Muscle of arm (tissue), 12 donors: ENCODE measurements around the gene MZB1. TPM values are rescaled to one million over a fixed set of nuclear protein-coding genes. Genes with fewer than 3 reads are reported as not detected.
A peak's percentile ranks its signal among the peaks of the same experiment; 100 is the strongest.
"Not testable (repeated sequence)": the region's sequence is repeated elsewhere in the genome, so short reads cannot be mapped to it uniquely, and the experiment has no call there.

Experiments used
- DNase-seq: peaks from one replicate; pipeline ENCODE4 v3.0.0-alpha.2; 2013
- polyA plus RNA-seq, 12 donors: library from polyadenylated mRNA; unstranded; fragments of 120-200 nt; gene quantifications; one replicate each; pipeline ENCODE4 v1.2.1, GENCODE V29; 2013; ENCODE audit not compliant: insufficient read length in 12 of 12

MZB1 gene
- polyA plus RNA-seq, 12 donors: 0.10 to 3.0 (median 0.39) TPM; not detected in 2

- DNase-seq: no peak
These were observed 21.5 kb upstream of the MZB1 start for GRCh38 chr5:139410993-139411828.

DNA sequence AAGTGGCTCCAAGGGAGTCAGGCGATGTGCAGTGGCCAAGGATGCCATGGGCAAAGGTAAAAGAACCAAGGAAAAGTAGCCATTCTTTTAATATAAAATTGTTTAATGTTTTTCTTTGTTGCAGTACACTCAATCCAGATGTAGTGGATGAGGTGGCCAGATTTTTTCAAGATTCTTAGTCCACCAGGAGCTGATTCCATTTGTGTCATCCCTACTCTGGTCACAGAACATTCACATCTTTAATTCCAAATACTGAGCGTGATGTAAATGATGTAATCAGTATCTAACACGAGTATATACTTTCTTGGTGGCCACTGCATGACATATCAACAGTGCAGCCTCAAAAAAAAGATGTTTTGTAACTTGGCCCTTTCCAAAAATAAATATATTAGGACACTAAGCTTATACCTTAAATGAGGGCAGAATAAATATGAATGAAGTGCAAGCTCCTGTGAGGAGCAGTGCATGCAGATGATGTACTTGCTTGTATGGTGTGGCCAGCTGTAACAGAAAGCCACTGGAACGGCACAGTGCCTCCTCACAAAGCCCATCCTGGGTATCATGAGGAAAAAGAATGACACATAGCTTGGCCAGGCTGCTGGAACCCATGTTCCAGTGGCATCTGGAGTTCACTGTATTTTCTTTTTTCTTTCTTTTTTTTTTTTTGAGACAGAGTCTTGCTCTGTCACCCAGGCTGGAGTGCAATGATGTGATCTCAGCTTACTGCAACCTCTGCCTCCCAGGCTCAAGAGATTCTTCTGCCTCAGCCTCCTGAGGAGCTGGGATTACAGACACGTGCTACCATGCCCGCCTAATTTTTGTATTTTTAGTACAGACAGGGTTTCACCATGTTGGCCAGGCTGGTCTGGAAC, 20.6 kb upstream of the MZB1 start:
- DNase-seq: no peak

DNA sequence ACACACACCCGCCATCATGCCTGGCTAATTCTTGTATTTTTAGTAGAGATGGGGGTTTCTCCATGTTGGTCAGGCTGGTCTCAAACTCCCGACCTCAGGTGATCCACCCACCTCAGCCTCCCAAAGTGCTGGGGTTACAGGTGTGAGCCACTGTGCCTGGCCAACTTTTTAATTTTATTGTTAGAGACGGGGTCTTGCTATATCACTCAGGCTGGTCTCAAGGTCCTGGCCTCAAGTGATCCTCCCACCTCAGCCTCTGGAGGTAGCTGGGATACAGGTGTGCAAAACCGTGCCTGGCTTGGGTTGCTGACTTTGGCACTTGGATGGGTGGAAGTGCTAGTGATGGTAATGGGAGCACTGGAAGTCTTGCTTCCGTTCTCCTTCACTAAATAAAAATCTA, 19.4 kb upstream of the MZB1 start:
- not testable (repeated sequence) for DNase-seq

GRCh38 chr5:139408191-139408590, 18.5 kb upstream of the MZB1 start:
- DNase-seq: no peak

- no peak for DNase-seq
These were observed 17.8 kb upstream of the MZB1 start for GRCh38 chr5:139407517-139407916.

- no peak for DNase-seq
These were observed 17.2 kb upstream of the MZB1 start for GRCh38 chr5:139406963-139407362.

- DNase-seq: no peak
These were observed 14.7 kb upstream of the MZB1 start for GRCh38 chr5:139404484-139404840.

- peak; percentile 98 for DNase-seq
These were observed 14.2 kb upstream of the MZB1 start, which contains the start of gene SPATA24 for GRCh38 chr5:139403787-139404483. Gene SPATA24 (minus strand): TSS chr5:139404089. CDS start chr5:139404060, 29 bp downstream.

- no peak for DNase-seq
These were observed 13.7 kb upstream of the MZB1 start for GRCh38 chr5:139403418-139403786.

DNA sequence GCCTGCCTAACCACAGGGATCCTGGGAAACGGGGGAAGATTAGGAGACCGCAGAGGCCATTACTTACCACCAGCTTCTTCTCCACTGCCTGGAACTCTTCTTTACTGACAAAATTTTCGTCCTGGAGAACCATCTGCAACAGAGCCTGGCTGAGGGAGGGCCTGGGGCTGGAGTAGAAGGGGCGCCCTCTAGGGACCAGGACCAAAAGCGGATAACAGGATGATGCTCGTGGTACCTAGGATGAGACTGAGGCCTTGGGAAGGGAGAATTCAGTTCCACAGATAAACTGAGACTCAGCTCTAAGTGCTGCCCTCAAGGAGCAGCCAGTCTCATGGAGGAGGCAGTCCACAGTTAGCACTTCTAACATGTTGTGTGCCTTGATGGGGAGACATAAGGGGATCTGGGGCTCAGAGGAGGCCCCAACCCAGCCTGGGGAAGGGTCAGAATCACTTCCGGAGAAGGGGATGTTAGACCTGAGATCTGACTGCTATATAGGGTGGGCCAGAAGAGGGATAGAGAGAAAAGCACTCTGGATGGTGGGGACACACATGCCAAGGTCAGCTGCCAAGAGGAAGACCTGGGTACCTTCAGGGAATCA, 12.9 kb upstream of the MZB1 start:
- no peak for DNase-seq

DNA sequence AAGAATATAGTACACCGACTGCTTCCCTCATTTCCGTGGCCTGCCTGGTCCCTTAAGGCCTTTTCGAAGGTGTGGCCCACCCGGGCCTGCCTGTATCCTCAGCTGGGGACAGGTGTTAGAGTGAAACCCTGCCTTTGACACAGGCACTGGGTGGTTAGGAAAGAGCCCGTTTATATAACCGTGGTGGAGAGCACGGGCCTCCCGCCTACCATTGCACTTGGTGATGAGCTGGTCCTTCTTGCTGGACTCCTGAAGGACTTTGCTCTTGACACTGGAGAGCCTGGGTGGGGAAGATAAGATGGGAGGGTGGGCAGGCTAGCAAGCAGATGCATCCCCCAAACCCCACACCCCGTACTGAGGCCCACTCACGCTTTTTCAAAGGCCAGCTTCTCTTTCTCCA, 11.8 kb upstream of the MZB1 start:
- DNase-seq: no peak

DNA sequence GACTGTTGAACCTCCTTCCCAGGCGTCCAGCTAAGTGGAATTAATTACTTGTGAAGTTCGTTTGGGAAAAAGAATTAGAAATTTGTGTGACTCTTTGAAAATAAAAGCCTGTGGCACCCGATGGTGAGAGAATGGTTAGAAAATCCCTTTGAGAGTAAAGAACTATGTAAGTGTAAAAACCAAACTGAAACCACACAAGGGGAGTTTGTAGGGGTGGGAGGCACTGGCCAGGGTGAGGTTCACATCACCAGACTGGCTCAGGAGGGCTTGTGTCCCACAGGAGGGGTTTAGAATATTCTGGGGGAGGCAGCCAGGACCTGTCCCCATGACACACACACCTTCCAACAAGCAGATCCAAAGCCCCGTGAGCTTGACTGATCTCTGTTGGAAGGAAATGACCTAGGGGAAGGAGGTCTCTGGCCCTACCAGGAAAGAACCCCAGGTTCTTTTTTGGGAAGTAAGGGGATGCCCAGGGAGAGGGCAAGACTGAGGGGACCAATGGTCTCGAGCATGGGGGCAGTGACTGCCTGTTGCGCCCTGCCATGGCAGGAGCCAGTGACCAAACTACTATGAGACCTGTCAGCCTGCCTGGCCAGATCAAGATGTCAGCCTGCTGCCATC, 9.9 kb upstream of the MZB1 start:
- DNase-seq: no peak

- no peak for DNase-seq
These were observed 8.2 kb upstream of the MZB1 start for GRCh38 chr5:139397921-139398320.

- DNase-seq: no peak
These were observed 7.0 kb upstream of the MZB1 start for GRCh38 chr5:139396691-139397090.

- DNase-seq: no peak
These were observed 6.3 kb upstream of the MZB1 start for GRCh38 chr5:139395844-139396640.

- no peak for DNase-seq
These were observed 5.2 kb upstream of the MZB1 start, which contains the start of gene PROB1 for GRCh38 chr5:139394654-139395566. Gene PROB1 (minus strand): TSS chr5:139395104. CDS start chr5:139395081, 23 bp downstream.

- no peak for DNase-seq
These were observed 4.5 kb upstream of the MZB1 start for GRCh38 chr5:139394123-139394653.

DNA sequence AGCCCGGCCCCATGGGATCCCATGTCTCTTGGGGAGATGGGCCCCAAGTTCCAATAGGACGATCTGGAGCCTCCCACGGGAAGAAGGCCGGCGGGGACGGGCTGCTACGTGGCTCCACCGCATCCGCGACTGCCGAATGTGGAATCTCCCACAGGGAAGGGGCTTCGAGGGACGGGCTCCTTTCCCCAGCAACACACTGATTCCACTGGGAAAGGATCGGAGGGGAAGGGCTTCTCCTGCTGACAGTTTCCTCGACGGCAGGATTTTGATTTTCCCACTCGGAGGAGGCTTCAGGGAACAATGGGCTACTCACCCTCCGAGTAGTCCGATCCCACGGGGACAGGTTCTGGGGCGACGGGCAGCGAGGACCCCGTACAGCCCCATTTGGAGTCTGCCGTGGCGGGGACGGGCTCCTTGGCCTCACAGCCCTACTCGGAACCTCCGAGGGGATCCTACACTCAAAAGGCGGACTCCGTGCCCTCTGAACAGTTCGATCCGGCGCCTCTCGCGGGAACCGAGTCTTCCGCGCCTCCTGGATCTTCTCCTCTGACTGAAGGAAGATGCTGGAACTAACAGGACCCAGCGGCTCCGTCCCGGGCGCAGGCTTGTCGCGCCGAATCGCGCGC, 3.9 kb upstream of the MZB1 start:
- DNase-seq: no peak
